Cardiac muscle cell (in vitro differentiated cells and primary cell): ENCODE measurements around the gene PARVA. TPM values are rescaled to one million over a fixed set of nuclear protein-coding genes. Genes with fewer than 3 reads are reported as not detected.

Experiments used
- DNase-seq, 2 donors: peaks; one replicate each; pipeline versions ENCODE4 v3.0.0 to v3.0.0-alpha.2; 2010 to 2017; ENCODE audit warnings: low read depth in 1 of 2, low spot score in 1 of 2
- H3K27ac ChIP-seq: fragments of 200-600 bp; sonication (generic); 2 replicates; pipeline ENCODE4 v1.5.1; 2016
- H3K27me3 ChIP-seq: fragments of 200-600 bp; sonication (generic); 2 replicates; pipeline ENCODE4 v1.6.0; 2016; ENCODE audit warnings: control low read depth
- H3K36me3 ChIP-seq: fragments of 200-600 bp; sonication (generic); 2 replicates; pipeline ENCODE4 v1.5.1; 2016; ENCODE audit warnings: control low read depth
- H3K4me1 ChIP-seq: fragments of 200-600 bp; sonication (generic); 2 replicates; pipeline ENCODE4 v1.8.1; 2017; ENCODE audit warnings: low read depth, mild to moderate bottlenecking, mixed run types
- H3K4me3 ChIP-seq: fragments of 200-600 bp; sonication (generic); 2 replicates; pipeline ENCODE4 v1.5.1; 2016; ENCODE audit warnings: mild to moderate bottlenecking
- H3K9me3 ChIP-seq: fragments of 200-600 bp; sonication (generic); 2 replicates; pipeline ENCODE4 v1.5.1; 2017; ENCODE audit warnings: low read depth, mild to moderate bottlenecking, control low read depth
- polyA plus RNA-seq: library from polyadenylated mRNA; unstranded; fragments of >200 nt; fragmentation: Nextera tagmentation; extraction: Ambion mirVana; gene quantifications from 2 replicates; pipeline ENCODE4 v1.2.1, GENCODE V29; 2016
- total RNA-seq: library from RNA; depleted of rRNA; stranded (reverse); fragments of >200 nt; gene quantifications from 2 replicates; pipeline ENCODE4 v1.2.3, GENCODE V29; 2016
- TF ChIP-seq, protein P1 (sequence below): IDR thresholded peaks from 2 replicates; pipeline ENCODE4 v1.5.1; 2012; ENCODE audit warnings: low read depth, mild to moderate bottlenecking, low read length

The PARVA gene
- total and polyA plus RNA-seq, 2 experiments from 2014 or later, result 13.0 to 24.2 TPM

GRCh38 chr11:12529793-12530192 is 152.4 kb downstream of the PARVA start:
- no peaks in the 10 kb centered on the region for H3K4me1 ChIP-seq
- DNase-seq, result peak in 1 of 2 donors; percentile 59
- H3K27me3 ChIP-seq, result no peaks in the 10 kb centered on the region
- H3K9me3 ChIP-seq, result no peaks in the 10 kb centered on the region
- no peaks in the 10 kb centered on the region for H3K36me3 ChIP-seq
- H3K4me3 ChIP-seq, result no peak overlapping the region
- TF ChIP-seq, protein P1, sequence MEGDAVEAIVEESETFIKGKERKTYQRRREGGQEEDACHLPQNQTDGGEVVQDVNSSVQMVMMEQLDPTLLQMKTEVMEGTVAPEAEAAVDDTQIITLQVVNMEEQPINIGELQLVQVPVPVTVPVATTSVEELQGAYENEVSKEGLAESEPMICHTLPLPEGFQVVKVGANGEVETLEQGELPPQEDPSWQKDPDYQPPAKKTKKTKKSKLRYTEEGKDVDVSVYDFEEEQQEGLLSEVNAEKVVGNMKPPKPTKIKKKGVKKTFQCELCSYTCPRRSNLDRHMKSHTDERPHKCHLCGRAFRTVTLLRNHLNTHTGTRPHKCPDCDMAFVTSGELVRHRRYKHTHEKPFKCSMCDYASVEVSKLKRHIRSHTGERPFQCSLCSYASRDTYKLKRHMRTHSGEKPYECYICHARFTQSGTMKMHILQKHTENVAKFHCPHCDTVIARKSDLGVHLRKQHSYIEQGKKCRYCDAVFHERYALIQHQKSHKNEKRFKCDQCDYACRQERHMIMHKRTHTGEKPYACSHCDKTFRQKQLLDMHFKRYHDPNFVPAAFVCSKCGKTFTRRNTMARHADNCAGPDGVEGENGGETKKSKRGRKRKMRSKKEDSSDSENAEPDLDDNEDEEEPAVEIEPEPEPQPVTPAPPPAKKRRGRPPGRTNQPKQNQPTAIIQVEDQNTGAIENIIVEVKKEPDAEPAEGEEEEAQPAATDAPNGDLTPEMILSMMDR, result no peak
- H3K27ac ChIP-seq, result no peak overlapping the region

GRCh38 chr11:12531020-12531419 is 153.6 kb downstream of the PARVA start:
- H3K4me1 ChIP-seq, result no peaks in the 10 kb centered on the region

GRCh38 chr11:12531681-12532080 is 154.3 kb downstream of the PARVA start:
- no peaks in the 10 kb centered on the region for H3K9me3 ChIP-seq
- no peaks in the 10 kb centered on the region for H3K27me3 ChIP-seq
- no peaks in the 10 kb centered on the region for H3K36me3 ChIP-seq
- H3K4me3 ChIP-seq, result no peak overlapping the region
- no peaks in the 10 kb centered on the region for H3K4me1 ChIP-seq
- no peak for DNase-seq
- no peak overlapping the region for H3K27ac ChIP-seq
- TF ChIP-seq, protein P1, result no peak

More at GRCh38 chr11:12531020-12531419, 153.6 kb downstream of the PARVA start:
- DNase-seq, result no peak
- H3K4me3 ChIP-seq, result no peak overlapping the region
- TF ChIP-seq, protein P1, result no peak
- H3K36me3 ChIP-seq, result no peaks in the 10 kb centered on the region
- H3K27me3 ChIP-seq, result no peaks in the 10 kb centered on the region
- H3K9me3 ChIP-seq, result no peaks in the 10 kb centered on the region
- no peak overlapping the region for H3K27ac ChIP-seq

- H3K36me3 ChIP-seq, result no peaks in the 10 kb centered on the region
These were observed 155.2 kb downstream of the PARVA start for GRCh38 chr11:12532580-12532979.

DNA sequence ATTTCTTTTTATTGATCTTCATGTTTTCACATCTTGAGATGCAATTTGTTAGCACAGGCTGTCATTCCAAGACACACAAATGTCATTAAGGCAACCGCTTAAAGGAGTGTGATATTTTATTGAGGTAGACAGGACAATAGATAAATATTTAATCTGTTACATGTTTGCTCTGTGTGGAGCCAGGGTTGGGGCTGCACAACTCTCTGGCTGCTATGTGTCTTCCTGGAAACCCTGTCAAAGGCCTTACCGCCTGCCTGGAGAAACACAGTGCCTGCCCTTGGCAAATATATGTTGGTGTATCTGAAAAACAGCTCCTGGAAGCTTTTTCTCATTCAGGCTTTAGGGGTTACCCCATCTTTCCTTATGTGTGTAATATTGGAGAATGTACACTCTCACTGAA is 157.2 kb downstream of the PARVA start:
- no peaks in the 10 kb centered on the region for H3K4me1 ChIP-seq
- TF ChIP-seq, protein P1, result no peak
- no peaks in the 10 kb centered on the region for H3K36me3 ChIP-seq
- no peak overlapping the region for H3K27ac ChIP-seq
- H3K4me3 ChIP-seq, result no peak overlapping the region
- no peak for DNase-seq
- no peaks in the 10 kb centered on the region for H3K9me3 ChIP-seq
- no peaks in the 10 kb centered on the region for H3K27me3 ChIP-seq

More at GRCh38 chr11:12532580-12532979, 155.2 kb downstream of the PARVA start:
- no peak overlapping the region for H3K4me3 ChIP-seq
- TF ChIP-seq, protein P1, result no peak
- no peaks in the 10 kb centered on the region for H3K27me3 ChIP-seq
- no peak for DNase-seq
- no peaks in the 10 kb centered on the region for H3K4me1 ChIP-seq
- H3K9me3 ChIP-seq, result no peaks in the 10 kb centered on the region
- H3K27ac ChIP-seq, result no peak overlapping the region

DNA sequence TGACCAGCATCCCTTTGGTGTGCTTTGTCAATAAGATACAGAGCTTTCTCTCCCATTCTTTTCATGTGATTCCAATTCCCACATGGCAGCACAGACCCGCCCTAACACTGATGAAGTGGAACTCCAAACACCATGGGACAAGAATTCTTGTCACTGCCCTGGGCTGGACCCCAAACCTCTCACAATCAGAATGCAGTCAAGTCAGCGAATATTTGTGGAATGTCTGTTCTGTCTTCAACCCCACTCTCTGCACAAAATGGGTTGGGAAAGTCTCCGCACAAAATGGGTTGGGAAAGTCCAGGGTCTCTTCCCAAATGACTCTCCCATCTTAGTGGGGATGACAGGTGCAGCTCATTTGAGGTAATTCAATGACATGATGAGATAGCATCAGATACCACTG is 157.9 kb downstream of the PARVA start:
- DNase-seq, result no peak
- TF ChIP-seq, protein P1, result no peak
- no peaks in the 10 kb centered on the region for H3K4me1 ChIP-seq
- no peak overlapping the region for H3K4me3 ChIP-seq
- no peak overlapping the region for H3K27ac ChIP-seq
- H3K27me3 ChIP-seq, result no peaks in the 10 kb centered on the region
- H3K36me3 ChIP-seq, result no peaks in the 10 kb centered on the region
- no peaks in the 10 kb centered on the region for H3K9me3 ChIP-seq
